Subcutaneous abdominal adipose tissue (tissue), 5 donors: ENCODE data around the gene ZNF32.
A peak's percentile ranks its signal among the peaks of the same experiment; 100 is the strongest.

Source experiments
- H3K27ac ChIP-seq: one replicate; pipeline ENCODE4 v1.7.0; 2013; ENCODE audit warnings: low read depth, mild to moderate bottlenecking, inconsistent platforms, low read length, moderate library complexity
- H3K27me3 ChIP-seq, 5 donors: one replicate each; pipeline ENCODE4 v1.7.0; 2013; ENCODE audit warnings: low read length in 5 of 5, inconsistent platforms in 1 of 5; ENCODE audit not compliant: control insufficient read depth in 5 of 5, insufficient read depth in 4 of 5
- H3K36me3 ChIP-seq, 5 donors: one replicate each; pipeline ENCODE4 v1.7.0; 2013; ENCODE audit warnings: low read length in 5 of 5; ENCODE audit not compliant: control insufficient read depth in 5 of 5, insufficient read depth in 5 of 5
- H3K4me1 ChIP-seq, 5 donors: one replicate each; pipeline ENCODE4 v1.7.0; 2013; ENCODE audit warnings: low read length in 5 of 5, mild to moderate bottlenecking in 3 of 5, moderate library complexity in 1 of 5; ENCODE audit not compliant: control insufficient read depth in 5 of 5, insufficient read depth in 5 of 5
- H3K4me3 ChIP-seq, 5 donors: one replicate each; pipeline ENCODE4 v1.7.0; 2013; ENCODE audit warnings: low read length in 5 of 5, low read depth in 1 of 5
- H3K9ac ChIP-seq, 5 donors: one replicate each; pipeline ENCODE4 v1.7.0; 2013; ENCODE audit warnings: low read length in 5 of 5, mild to moderate bottlenecking in 4 of 5, moderate library complexity in 3 of 5
- H3K9me3 ChIP-seq, 5 donors: one replicate each; pipeline ENCODE4 v1.7.0; 2013; ENCODE audit warnings: low read length in 5 of 5; ENCODE audit not compliant: control insufficient read depth in 5 of 5
- donor health status: healthy.
- donor health status: healthy.
- donor health status: healthy.
- donor health status: healthy.
- donor health status: healthy.

The ZNF32 gene

GRCh38 chr10:43689955-43690771 is 41.5 kb upstream of the ZNF32 start:
- Histone ChIP-seq H3K27ac (peak overlapping the region; percentile 54), H3K36me3 (no peaks in the 10 kb centered on the region), H3K27me3 (no peaks in the 10 kb centered on the region), H3K4me3 (peak overlapping the region; percentile 76 to 83 (median 80)), H3K4me1 (peaks cover 2 to 49% (median 40%) of the 10 kb centered on the region in 5 donors), H3K9me3 (no peaks in the 10 kb centered on the region), H3K9ac (peak overlapping the region in 4 of 5 donors; percentile 29 to 82 (median 72))

- Histone ChIP-seq H3K4me1 (peaks cover 2 to 47% (median 39%) of the 10 kb centered on the region in 5 donors), H3K9me3 (no peaks in the 10 kb centered on the region), H3K9ac (peak overlapping the region in 4 of 5 donors; percentile 29 to 82 (median 72)), H3K27me3 (no peaks in the 10 kb centered on the region), H3K4me3 (peak overlapping the region; percentile 76 to 83 (median 80)), H3K36me3 (no peaks in the 10 kb centered on the region), H3K27ac (peak overlapping the region; percentile 54)
These were observed 40.9 kb upstream of the ZNF32 start for GRCh38 chr10:43689618-43689954.

GRCh38 chr10:43689007-43689491 is 40.4 kb upstream of the ZNF32 start:
- Histone ChIP-seq H3K36me3 (no peaks in the 10 kb centered on the region), H3K4me1 (peaks cover 2 to 47% (median 39%) of the 10 kb centered on the region in 5 donors), H3K4me3 (peak overlapping the region; percentile 8 to 83 (median 77)), H3K9ac (peak overlapping the region in 3 of 5 donors; percentile 69 to 82 (median 75)), H3K27me3 (no peaks in the 10 kb centered on the region), H3K9me3 (no peaks in the 10 kb centered on the region), H3K27ac (no peak overlapping the region)

- no peaks in the 10 kb centered on the region for H3K36me3 ChIP-seq
- H3K9me3 ChIP-seq, result no peaks in the 10 kb centered on the region
- no peaks in the 10 kb centered on the region for H3K27me3 ChIP-seq
- no peak overlapping the region for H3K27ac ChIP-seq
- H3K4me1 ChIP-seq, result peaks cover 2 to 45% (median 39%) of the 10 kb centered on the region in 5 donors
- no peak overlapping the region for H3K4me3 ChIP-seq
- no peak overlapping the region for H3K9ac ChIP-seq
These were observed 39.7 kb upstream of the ZNF32 start for GRCh38 chr10:43688348-43688892.

- Histone ChIP-seq H3K9ac (no peak overlapping the region), H3K4me1 (peaks cover 2 to 44% (median 38%) of the 10 kb centered on the region in 5 donors), H3K36me3 (no peaks in the 10 kb centered on the region), H3K27me3 (no peaks in the 10 kb centered on the region), H3K4me3 (no peak overlapping the region), H3K9me3 (no peaks in the 10 kb centered on the region), H3K27ac (no peak overlapping the region)
These were observed 38.7 kb upstream of the ZNF32 start for GRCh38 chr10:43687373-43687772.

GRCh38 chr10:43686414-43686813 is 37.7 kb upstream of the ZNF32 start:
- Histone ChIP-seq H3K27ac (no peak overlapping the region), H3K4me1 (peaks cover 2 to 36% (median 29%) of the 10 kb centered on the region in 5 donors), H3K36me3 (no peaks in the 10 kb centered on the region), H3K9me3 (no peaks in the 10 kb centered on the region), H3K9ac (no peak overlapping the region), H3K4me3 (no peak overlapping the region), H3K27me3 (no peaks in the 10 kb centered on the region)

GRCh38 chr10:43685744-43686143 is 37.1 kb upstream of the ZNF32 start:
- Histone ChIP-seq H3K9me3 (no peaks in the 10 kb centered on the region), H3K27ac (no peak overlapping the region)

GRCh38 chr10:43684292-43684559 is 35.5 kb upstream of the ZNF32 start:
- no peak overlapping the region for H3K4me3 ChIP-seq
- H3K9ac ChIP-seq, result no peak overlapping the region
- H3K27me3 ChIP-seq, result no peaks in the 10 kb centered on the region
- H3K36me3 ChIP-seq, result no peaks in the 10 kb centered on the region
- H3K4me1 ChIP-seq, result peaks cover 0 to 33% (median 30%) of the 10 kb centered on the region in 5 donors
- no peak overlapping the region for H3K27ac ChIP-seq
- no peaks in the 10 kb centered on the region for H3K9me3 ChIP-seq

More at GRCh38 chr10:43685744-43686143, 37.1 kb upstream of the ZNF32 start:
- Histone ChIP-seq H3K36me3 (no peaks in the 10 kb centered on the region), H3K4me1 (peaks cover 2 to 36% (median 27%) of the 10 kb centered on the region in 5 donors), H3K27me3 (no peaks in the 10 kb centered on the region), H3K9ac (no peak overlapping the region), H3K4me3 (no peak overlapping the region)

- Histone ChIP-seq H3K4me3 (no peak overlapping the region), H3K27ac (no peak overlapping the region), H3K9ac (no peak overlapping the region), H3K36me3 (no peaks in the 10 kb centered on the region), H3K4me1 (peaks cover 0 to 31% (median 30%) of the 10 kb centered on the region in 5 donors), H3K27me3 (no peaks in the 10 kb centered on the region), H3K9me3 (no peaks in the 10 kb centered on the region)
These were observed 35.0 kb upstream of the ZNF32 start for GRCh38 chr10:43683451-43684291.

GRCh38 chr10:43682956-43683355 is 34.3 kb upstream of the ZNF32 start:
- Histone ChIP-seq H3K4me1 (peaks cover 0 to 31% (median 30%) of the 10 kb centered on the region in 5 donors), H3K9me3 (no peaks in the 10 kb centered on the region), H3K27ac (no peak overlapping the region), H3K4me3 (no peak overlapping the region), H3K36me3 (no peaks in the 10 kb centered on the region), H3K27me3 (no peaks in the 10 kb centered on the region), H3K9ac (no peak overlapping the region)
